ENCODE data around the gene SLC17A6. TPM values are rescaled to one million over a fixed set of nuclear protein-coding genes. Genes with fewer than 3 reads are reported as not detected.

The SLC17A6 gene
- polyA plus RNA-seq (2012; ENCODE audit: missing spikeins): not detected

GRCh38 chr11:22337596-22338485 lies at the start of gene SLC17A6:
Gene SLC17A6, plus strand, starts transcription at chr11:22338381. Its CDS starts 153 bp downstream, at chr11:22338534.
- DNase-seq (ENCODE audit: insufficient read length) (no peak), FAIRE-seq (no peak)
- TF ChIP-seq POLR2A (IDR thresholded peaks at IDR 0.05; ENCODE audit: low read depth, low read length) (no peak), TAF1 (IDR thresholded peaks at IDR 0.05; ENCODE audit: borderline replicate concordance, low read depth, low read length) (no peak), POLR2AphosphoS5 (IDR thresholded peaks at IDR 0.05; ENCODE audit: low read depth, low read length) (no peak)

- no peak for DNase-seq (ENCODE audit: insufficient read length)
- TF ChIP-seq POLR2A (IDR thresholded peaks at IDR 0.05; ENCODE audit: low read depth, low read length) (no peak), TAF1 (IDR thresholded peaks at IDR 0.05; ENCODE audit: borderline replicate concordance, low read depth, low read length) (no peak), POLR2AphosphoS5 (IDR thresholded peaks at IDR 0.05; ENCODE audit: low read depth, low read length) (no peak)
- FAIRE-seq: no peak
These were observed 35.8 kb upstream of the SLC17A6 start for GRCh38 chr11:22302368-22302767.

GRCh38 chr11:22304337-22304961 lies 33.7 kb upstream of the SLC17A6 start:
- FAIRE-seq: no peak
- DNase-seq (ENCODE audit: insufficient read length): no peak

GRCh38 chr11:22317656-22318055 lies 20.5 kb upstream of the SLC17A6 start:
- FAIRE-seq (no peak), DNase-seq (ENCODE audit: insufficient read length) (no peak)
- TF ChIP-seq POLR2A (IDR thresholded peaks at IDR 0.05; ENCODE audit: low read depth, low read length) (no peak), TAF1 (IDR thresholded peaks at IDR 0.05; ENCODE audit: borderline replicate concordance, low read depth, low read length) (no peak), POLR2AphosphoS5 (IDR thresholded peaks at IDR 0.05; ENCODE audit: low read depth, low read length) (no peak)

More at GRCh38 chr11:22304337-22304961, 33.7 kb upstream of the SLC17A6 start:
- TF ChIP-seq POLR2AphosphoS5 (IDR thresholded peaks at IDR 0.05; ENCODE audit: low read depth, low read length) (no peak), POLR2A (IDR thresholded peaks at IDR 0.05; ENCODE audit: low read depth, low read length) (no peak), TAF1 (IDR thresholded peaks at IDR 0.05; ENCODE audit: borderline replicate concordance, low read depth, low read length) (no peak)

- FAIRE-seq: no peak
- DNase-seq (ENCODE audit: insufficient read length): no peak
- TF ChIP-seq POLR2A (IDR thresholded peaks at IDR 0.05; ENCODE audit: low read depth, low read length): no peak
- no peak for TF ChIP-seq POLR2AphosphoS5 (IDR thresholded peaks at IDR 0.05; ENCODE audit: low read depth, low read length)
- no peak for TF ChIP-seq TAF1 (IDR thresholded peaks at IDR 0.05; ENCODE audit: borderline replicate concordance, low read depth, low read length)
These were observed 6.4 kb upstream of the SLC17A6 start for GRCh38 chr11:22331771-22332170.

- TF ChIP-seq POLR2AphosphoS5 (IDR thresholded peaks at IDR 0.05; ENCODE audit: low read depth, low read length): no peak
- no peak for TF ChIP-seq TAF1 (IDR thresholded peaks at IDR 0.05; ENCODE audit: borderline replicate concordance, low read depth, low read length)
- TF ChIP-seq POLR2A (IDR thresholded peaks at IDR 0.05; ENCODE audit: low read depth, low read length): no peak
- DNase-seq (ENCODE audit: insufficient read length): no peak
- no peak for FAIRE-seq
These were observed 1.6 kb upstream of the SLC17A6 start for GRCh38 chr11:22336587-22336986.

GRCh38 chr11:22339611-22340010 lies 1.4 kb downstream of the SLC17A6 start:
- no peak for FAIRE-seq
- TF ChIP-seq POLR2AphosphoS5 (IDR thresholded peaks at IDR 0.05; ENCODE audit: low read depth, low read length) (no peak), TAF1 (IDR thresholded peaks at IDR 0.05; ENCODE audit: borderline replicate concordance, low read depth, low read length) (no peak), POLR2A (IDR thresholded peaks at IDR 0.05; ENCODE audit: low read depth, low read length) (no peak)
- DNase-seq (ENCODE audit: insufficient read length): no peak

- DNase-seq (ENCODE audit: insufficient read length) (no peak), FAIRE-seq (no peak)
- no peak for TF ChIP-seq POLR2AphosphoS5 (IDR thresholded peaks at IDR 0.05; ENCODE audit: low read depth, low read length)
- no peak for TF ChIP-seq POLR2A (IDR thresholded peaks at IDR 0.05; ENCODE audit: low read depth, low read length)
- TF ChIP-seq TAF1 (IDR thresholded peaks at IDR 0.05; ENCODE audit: borderline replicate concordance, low read depth, low read length): no peak
These were observed 2.1 kb downstream of the SLC17A6 start for GRCh38 chr11:22340235-22340634.

- FAIRE-seq: no peak
- TF ChIP-seq POLR2AphosphoS5 (IDR thresholded peaks at IDR 0.05; ENCODE audit: low read depth, low read length) (no peak), POLR2A (IDR thresholded peaks at IDR 0.05; ENCODE audit: low read depth, low read length) (no peak), TAF1 (IDR thresholded peaks at IDR 0.05; ENCODE audit: borderline replicate concordance, low read depth, low read length) (no peak)
- no peak for DNase-seq (ENCODE audit: insufficient read length)
These were observed 2.8 kb downstream of the SLC17A6 start for GRCh38 chr11:22340701-22341587.

- FAIRE-seq: no peak
- no peak for TF ChIP-seq TAF1 (IDR thresholded peaks at IDR 0.05; ENCODE audit: borderline replicate concordance, low read depth, low read length)
These were observed 3.4 kb downstream of the SLC17A6 start for GRCh38 chr11:22341588-22341931.

More at GRCh38 chr11:22341588-22341931, 3.4 kb downstream of the SLC17A6 start:
- no peak for DNase-seq (ENCODE audit: insufficient read length)
